Activated CD4-positive, CD25-positive, alpha-beta regulatory T cell treated with anti-CD3 and anti-CD28 coated beads, Interleukin-2, amount 50 U/mL, for 24 hours (primary cell): ENCODE measurements around the gene TECPR1.
A peak's percentile ranks its signal among the peaks of the same experiment; 100 is the strongest.

Source experiments
- ATAC-seq, 2 donors: fragments of 150-1000 bp; cut with Tn5 transposase; one replicate each; pipeline ENCODE4 v1.10.0; 2021; ENCODE audit warnings: mild to moderate bottlenecking in 1 of 2, moderate library complexity in 1 of 2

TECPR1 gene

DNA sequence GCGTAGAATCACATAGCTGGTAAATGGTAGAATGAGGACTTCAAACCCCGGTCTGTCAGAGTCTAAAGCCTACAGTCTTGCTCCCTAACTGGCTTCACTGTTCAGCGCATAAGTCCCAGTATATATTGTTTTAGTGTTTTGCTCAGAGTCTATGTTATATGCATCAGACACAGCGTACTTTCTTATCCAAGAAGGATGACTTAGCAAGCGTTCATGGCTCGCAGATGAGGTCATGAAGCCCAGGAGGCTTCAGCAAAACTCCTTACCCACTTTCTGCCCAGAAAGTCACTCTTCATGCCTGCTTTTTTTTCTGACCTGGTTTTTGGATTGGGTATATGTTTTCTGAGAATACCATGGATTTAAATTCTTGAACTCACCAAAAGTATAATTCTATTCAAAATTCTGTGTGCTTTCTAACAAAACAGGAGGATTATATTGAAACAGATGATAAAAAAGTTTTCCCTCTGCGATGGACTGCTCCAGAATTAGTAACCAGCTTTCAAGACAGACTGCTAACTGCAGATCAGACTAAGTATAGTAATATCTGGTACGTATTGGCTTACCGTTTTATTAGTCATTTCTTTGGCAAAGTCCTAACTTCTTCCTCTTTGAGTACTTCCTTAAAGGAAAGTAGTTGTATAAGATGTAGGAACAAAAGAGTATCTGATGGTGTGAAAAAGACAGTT is 65.4 kb downstream of the TECPR1 start:
- ATAC-seq: no peak

DNA sequence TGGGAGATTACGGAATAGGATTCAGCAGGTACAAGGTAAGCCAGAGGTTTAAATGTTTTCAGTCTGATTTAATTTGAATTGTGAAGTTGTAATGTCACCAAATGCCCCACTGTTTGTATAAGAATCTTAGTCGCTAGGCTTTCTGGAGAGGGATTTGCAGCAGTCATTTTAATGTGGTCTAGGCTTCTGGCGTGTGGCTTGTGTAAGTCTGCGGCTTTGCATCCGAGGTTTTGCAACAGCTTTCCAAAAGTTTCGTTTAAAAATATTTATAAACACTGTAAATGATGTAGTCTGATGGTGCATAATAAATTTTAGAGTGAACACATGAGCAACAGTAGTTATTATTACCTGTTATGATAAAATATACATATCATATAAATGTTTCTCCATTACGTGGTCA is 66.9 kb downstream of the TECPR1 start:
- no peak for ATAC-seq

DNA sequence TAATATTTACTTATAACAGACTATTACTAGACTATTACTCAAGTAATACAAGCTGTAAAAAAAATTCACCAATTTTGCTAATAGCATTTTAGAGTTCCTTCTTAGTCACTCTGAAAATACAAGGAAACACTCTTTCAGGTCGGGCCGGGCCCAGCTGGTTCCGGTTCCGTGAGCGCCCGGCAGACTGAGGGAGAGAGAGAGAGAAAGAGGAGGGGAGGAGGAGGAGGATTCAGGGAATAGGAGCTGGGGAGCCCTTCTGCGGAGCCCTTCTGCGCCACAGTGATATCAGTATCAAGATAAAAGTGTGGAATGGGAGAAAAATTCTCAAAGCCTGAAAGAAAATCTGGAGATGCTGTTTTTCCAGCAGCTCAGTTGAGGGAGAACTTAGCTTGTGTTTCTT is 71.3 kb downstream of the TECPR1 start:
- no peak for ATAC-seq

DNA sequence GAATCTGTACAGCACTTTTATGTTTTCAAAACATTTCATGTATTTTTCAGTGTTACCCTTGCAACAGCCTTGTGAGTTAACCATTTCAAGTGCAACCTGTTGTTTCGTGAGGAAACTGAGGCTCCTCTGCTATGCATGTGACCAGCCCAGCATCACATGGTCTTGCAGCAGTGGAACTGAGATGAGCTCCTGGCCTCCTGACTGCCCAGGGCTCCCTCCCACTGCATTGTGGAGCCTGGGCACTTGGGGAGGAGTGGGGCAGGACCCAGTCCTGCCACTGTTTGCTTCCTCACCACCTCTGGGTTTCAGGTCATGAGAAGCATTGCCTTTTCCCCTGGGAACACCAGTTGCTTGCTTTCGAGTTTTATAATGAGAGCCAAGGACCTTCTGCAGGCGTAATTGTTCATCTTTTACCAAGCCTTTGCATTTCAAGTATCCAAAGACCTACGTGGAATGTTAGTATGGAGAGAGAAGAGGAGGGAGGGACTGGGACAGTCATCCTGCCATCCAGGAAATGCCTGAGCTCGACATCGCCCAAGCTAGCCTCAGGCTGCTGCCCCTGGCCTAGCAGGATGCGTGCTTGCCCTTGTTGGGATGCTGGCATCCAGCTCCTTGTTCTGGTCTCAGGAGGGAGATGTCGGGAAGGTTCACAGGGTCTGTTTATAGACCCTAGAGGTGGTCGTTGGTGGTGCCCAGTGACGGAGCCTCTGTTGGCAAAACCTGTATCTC is 73.1 kb downstream of the TECPR1 start:
- ATAC-seq: no peak

DNA sequence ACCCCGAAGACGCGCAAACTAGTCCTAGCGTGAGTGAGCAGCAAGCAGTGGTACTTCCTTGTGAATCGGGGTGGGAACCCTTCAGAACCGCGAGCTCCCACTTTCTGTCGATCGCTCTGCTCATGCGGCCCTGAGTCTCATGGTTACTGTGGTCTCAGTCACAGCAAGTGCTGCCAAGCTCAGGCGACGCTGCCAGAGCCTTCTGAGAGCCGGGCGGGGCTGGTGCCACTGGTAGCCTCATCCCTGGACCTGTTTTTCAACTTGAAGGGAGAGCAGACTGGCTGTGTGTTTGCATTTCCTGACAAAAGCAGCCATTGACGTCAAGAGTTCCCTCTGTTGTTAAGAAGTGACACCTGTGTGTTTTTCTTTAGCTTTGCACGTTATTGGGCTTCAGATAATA is 73.7 kb downstream of the TECPR1 start:
- ATAC-seq: no peak

DNA sequence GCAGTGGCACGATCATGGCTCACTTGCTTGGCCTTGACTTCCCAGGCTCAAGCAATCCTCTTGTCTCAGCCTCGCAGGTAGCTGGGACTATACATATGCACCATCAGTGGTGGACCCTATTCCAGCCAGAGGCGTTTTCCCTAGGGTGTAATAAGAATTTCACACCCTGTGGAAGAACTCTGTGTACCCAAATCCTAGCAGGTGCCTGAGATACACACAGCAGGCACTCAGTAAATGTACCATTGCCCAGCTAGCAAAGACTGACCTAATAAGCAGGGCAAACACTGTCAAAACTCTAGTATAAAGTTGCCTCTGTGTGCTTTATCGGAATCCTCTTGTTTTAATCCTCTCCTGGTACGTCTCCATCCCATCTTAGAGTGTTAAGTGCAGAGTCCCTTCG is 74.5 kb downstream of the TECPR1 start:
- ATAC-seq: no peak

DNA sequence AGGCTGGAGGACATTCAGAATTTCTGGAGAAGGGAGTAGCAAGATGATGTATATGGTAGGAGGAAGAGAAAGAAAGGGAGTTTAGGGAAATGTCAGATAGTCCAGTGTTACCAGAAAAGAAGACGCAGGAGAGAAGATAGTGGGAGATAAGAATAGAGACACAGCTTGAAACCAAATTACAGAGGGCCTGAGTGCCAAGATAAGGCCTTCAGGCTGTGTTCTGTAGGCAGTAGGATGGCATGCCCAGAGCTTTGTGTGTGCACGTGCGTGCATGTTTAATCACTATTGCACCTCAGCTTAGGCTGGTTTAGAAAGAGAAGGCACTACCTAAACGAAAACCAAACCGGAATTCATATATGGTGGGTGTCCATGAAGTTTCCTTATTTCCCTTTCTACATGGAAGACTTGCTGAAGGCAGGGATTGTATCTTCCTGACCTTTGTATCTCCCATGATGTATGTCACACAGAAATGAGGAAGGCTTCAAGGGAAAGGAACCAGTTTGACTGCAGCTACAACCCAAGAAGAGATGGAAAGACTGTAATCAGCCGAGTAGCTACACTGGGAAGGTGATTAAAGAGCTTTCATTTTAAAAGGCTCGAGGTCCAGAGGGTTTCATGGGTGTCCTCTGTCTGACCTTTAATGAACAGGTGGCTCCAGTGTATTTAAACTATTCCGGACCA is 76.6 kb downstream of the TECPR1 start:
- no peak for ATAC-seq

DNA sequence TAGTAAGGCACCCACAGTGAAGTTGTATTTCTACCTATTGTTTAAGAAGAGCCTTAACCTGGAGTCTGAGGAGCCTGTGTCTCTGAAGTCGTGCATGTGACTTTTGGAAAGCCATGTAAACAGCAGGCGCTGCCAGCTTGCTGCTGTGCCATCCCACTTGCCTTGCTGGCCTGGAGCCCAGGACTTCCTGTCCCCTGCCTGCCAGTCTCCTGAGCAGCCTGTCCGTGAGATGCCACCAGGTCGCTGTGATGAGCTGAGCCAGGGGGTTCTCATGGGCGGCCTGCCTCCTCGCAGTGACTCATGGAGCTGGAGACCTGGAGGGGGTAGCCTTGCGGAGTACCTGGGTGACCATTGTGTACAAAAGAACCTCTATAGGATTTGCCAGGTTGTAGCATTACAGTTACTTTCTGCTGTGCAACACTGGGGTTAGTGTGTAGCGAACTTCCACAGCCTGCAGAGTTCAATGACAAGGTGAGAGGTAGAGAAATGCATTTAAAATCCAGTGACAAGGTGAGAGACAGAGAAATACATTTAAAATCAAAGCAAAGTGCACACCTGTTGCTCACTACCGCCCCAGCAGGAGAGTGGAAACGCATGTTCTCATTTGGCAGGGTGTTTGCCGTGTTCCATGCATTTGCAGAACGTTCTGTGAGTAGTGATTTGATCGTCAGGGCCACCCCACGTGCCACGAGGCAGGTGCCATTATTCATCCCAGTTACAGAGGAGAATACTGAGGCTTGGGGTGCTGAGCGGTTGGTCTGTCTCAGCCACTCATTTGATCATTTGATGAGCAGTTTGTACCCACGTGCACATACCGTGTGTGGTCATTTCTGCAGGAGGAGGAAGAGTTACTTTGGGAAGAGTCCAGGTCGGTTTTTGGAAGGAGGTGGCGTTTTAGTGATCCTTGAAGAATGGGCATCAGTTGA is 77.4 kb downstream of the TECPR1 start:
- ATAC-seq: no peak

DNA sequence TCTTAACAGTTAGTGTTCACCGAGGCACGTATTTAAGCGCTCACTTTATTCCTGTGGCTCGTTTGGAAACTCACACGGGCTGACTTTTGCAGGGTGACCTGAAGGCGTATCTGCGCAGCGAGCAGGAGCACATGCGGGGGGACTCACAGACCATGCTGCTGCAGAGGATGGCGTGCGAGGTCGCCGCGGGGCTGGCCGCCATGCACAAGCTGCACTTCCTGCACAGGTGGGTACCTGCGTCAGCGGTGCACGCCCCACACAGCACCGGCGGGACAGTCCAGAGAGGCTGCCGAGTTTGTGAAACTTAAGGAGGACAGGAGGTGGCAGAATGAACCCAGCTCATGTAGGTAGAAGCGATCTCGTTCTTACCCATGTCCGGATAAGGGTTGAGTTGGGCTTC is 80.6 kb downstream of the TECPR1 start:
- ATAC-seq: no peak

DNA sequence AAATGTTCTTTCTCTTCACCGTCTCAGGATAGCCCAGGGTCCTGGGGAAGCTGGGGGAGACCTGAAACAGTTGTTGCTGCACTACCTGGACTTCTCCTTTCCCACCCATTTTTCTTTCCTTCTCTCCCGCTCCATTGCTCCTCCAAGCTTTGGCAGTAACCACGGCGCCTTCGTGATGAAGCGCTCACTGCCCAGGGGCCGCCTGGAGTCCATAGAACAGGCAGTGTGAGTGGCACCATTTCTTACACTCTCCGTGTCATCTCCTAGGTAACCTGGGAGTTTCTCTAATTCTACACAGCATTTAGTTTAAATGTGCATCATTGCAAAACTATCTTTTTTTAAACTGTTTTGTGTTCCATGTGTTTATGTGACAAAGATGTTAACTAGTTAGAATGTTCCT is 81.1 kb downstream of the TECPR1 start:
- ATAC-seq: no peak

DNA sequence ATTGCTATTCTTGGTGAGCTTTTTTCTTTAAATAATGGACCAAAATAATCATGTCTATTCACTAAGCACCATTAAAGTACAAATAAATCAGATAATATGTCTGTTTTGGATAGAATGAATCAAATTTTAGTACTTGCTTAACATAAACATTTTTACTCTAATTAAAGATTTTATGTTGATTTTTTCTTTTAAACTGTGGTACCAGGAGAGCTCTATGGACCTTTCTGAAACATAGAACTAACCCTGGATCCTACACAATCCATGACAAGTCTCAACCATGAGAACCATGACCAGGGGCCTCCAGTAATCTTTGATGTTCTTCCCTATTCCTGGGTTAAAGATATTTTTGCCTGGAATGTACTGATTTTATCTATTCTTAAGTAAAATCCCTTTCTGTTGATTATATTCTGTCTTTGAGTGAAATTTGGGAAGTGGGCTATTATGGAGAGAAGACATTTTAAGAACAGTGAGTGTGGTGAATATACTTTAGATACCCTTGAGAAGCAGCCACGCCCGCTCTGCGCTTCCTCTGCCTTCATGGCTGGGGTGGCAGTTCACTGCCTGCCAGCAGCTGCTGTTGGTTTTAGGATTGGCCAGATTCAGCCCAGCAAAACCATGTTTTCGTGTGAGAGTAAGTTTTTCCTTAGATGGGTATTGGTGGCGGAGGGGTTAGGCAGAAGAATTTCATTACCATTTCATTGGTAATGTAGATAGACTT is 83.0 kb downstream of the TECPR1 start:
- no peak for ATAC-seq

DNA sequence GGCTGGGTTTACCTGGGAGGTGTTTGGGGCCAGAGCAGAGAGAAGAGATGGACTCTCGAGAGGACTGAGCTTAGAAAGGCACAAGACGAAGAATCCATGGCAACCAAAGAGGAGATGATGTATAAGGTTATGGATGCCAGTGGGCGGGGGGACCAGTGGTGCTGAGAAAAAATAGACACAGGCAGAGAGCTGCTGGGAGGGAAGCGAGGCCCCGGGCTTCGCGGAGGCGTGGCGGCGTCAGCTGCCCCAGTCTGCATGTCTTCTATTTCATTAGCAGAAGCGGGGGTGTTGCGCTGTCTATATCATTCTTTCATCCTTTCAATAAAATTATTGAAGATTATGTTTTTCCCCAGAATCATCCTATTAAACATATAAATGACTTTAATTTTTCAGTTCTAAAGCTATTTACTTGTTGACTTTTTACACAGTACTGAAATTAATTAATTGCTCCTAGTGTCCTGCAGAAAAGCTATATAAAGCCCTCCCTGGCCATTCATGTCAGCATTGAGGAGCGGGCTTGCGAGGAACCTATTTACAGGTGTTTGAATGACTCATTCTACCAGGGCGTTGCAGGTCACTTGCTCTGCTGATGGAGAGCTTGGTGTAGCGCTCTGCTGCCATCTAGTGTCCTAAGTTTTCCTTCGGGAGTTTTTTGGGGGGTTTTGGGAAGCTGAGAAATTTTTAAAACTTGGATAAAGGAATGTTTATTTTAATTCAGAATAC is 83.7 kb downstream of the TECPR1 start:
- ATAC-seq: peak; percentile 74 to 87

DNA sequence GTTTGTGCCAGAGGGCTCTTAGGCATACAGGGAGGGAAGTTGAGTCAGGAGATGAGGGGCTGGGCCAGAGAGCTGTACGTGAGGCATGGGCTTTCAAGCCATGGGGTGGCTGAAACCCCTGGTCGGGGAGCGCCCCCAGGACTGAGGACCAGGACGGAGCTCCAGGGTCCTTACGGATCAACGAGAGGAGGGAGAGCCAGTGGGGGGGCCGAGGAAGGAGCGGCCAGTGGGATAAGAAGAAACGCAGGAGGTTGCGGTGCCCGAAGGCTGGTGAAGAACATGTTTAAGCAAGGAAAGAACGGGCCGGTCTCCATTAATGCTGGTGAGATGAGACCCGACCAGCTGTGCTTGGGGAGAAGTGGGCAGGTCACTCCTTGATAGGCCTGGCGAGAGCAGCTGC is 84.4 kb downstream of the TECPR1 start:
- no peak for ATAC-seq

DNA sequence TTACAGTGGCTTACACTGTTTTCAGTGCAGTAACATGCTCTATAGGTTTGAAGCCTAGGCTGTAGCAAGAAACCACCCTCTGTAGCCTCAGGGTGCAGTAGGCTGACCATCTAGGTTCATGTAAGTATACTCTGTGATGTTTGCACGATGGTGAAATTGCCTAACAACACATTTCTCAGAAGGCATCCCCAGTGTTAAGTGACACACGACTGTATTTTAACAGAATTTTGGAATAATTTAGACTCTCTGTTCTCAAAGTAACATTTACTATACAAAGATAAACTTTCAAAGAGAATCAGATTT is 85.4 kb downstream of the TECPR1 start:
- no peak for ATAC-seq

DNA sequence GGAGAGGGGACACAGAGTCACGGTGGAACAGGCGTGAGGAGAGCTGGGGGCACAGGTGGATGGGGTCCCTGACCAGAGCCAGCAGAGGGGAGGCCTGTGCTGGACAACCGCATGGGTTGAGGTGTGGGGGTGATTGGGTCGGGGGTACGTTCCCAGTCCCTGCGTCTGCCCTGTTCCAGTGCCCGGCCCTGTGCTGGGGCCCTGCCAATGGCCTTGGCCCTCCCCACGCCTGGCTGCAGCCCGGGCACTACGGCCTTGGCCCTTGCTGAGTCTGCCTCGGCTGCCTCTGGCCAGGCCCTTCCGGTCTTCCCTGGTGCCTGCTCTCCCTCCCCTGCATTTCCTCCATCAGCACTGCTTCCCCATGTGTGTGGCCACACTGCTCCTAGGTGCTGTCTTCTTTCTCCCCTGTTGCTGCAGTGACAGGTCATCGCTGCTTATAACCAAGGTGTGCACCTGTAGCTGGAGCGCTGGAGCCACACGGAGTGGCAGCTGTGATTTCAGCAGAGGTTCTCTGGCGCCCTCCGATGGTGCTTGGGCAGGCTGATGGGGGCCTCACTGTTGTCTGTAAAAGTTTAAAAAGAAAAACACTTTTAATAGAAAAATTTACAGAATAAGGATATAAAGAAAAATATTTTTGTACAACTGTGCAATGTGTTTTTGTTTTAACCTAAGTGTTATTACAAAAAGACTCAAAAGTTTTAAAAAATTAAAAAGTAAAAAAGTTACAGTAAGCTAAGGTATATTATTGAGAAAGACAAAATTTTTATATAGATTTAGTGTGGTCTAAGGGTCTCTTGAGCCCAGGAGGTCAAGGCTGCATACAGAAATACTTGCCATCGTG is 86.0 kb downstream of the TECPR1 start:
- peak; percentile 31 to 41 for ATAC-seq
